NCI-H82 treated with DMSO at 0.1 percent for 48 hours (cell line): ENCODE measurements around the gene KLK12.
"Not testable (repeated sequence)": the region's sequence is repeated elsewhere in the genome, so short reads cannot be mapped to it uniquely, and the experiment has no call there.

ENCODE experiments used
- DNase-seq: peaks from one replicate; lab custom pipeline; 2025; ENCODE audit not compliant: unreplicated experiment; lab: John Stamatoyannopoulos, UW

The KLK12 gene

DNA sequence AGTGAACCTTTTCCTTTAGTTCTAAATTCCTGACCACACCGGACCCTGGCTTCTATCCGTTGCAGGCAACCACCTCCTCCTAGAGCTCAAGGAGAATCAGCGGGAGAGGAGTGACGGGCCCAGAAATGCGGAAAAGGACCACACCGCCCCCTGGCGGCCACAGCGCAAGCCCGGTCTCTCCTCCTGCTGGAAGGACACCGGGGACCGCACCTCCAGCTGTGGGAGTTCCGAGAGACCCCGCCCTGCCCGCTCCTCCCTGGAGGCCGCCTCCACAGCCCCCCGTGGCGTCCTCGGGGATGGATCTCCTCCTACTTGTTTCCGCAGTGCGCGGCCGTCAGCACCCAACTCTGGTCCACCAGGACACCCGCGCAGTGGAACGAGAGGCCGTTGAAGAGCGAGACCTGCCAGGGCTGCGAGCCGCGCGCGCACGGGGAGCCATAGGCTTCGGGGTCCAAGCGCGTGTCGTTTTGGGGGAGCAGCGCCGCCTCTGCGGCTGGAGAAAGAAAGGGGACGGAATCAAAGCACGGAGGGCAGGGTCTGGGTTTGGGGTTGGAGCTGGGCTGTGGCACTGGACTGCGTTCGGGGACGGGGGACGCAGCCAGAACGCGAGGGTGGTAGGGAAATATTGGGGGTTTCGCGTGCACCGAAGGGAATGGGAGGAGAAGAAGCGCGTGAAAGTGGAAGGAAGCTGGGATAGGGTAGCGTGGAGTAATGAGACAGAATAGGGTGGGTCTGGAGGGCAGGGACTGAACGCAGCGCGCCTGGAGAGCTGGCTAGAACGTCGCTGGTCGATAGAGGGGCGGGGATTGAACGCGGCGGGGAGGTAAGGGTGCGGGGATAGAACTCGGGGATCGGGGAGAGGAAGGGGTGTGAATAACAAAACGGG lies 17.8 kb downstream of the KLK12 start:
- peak; percentile 19 for DNase-seq

DNA sequence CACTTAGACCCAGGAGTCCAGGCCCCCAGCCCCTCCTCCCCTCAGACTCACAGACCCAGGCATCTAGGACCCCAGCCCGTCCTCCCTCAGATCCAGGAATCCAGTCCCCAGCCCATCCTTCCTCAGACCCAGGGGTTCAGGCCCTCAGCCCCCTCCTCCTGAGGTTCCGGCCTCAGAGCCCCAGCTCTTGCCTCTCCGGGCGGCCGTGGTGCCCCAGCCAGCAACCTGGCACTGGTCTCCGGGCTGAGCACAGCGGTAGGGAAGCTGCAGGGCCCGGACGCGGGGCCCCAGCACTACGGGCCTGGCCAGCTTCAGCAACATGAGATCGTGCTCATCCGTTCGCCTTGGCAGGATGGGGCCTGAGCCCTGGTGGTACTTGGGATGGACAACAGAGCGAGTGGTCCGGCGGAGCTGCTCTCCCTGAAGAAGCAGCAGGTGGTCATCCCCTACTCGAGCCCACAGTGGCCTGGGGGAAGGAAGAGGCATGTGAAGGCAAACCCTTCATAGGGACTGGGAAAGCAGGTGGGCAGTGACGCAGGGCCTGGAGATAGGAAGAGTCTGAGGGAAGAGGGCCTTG lies 19.0 kb downstream of the KLK12 start:
- no peak for DNase-seq

DNA sequence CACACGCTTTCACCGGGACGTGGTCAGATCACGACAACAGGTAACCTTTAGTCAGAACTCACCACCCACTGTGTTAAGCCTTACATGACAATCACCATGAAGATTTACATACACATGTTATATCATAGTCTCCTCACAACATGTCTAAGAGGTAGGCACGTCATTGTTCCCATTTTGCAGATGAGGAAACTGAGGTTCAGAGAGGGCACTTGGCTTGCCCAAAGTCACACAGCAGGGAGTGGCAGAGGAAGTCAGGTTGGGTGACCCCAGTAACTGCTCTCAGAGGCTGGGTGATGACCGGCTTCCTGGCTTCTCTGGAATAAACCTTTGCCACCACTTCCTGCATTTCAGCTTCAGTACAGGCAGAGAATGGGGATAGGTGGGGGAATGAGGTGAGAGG lies 20.6 kb downstream of the KLK12 start:
- DNase-seq = no peak

DNA sequence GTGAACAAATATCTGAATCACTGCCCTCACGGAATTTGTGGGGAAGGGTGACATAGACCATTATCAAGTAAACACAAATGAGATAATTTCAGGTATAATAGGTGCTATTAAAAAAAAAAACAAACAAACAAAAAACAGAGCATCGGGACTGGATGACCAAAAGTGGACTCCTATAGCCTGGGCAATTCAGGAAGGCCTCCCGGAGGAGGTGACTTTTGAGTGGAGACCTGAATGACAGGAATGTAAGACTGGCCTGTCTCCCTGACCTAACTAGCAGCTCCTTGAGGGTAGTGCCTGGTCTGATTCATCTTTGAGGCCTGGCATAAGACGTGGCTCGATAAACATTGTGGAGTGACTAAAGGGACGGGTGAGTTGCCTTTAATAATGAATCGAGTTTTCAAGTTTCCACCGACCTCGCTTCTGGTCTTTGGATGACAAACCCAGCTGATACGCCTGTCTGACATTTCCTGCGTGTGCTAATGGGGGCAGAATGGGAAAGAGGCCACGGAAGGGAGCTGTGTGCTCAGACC lies 22.1 kb downstream of the KLK12 start:
- no peak for DNase-seq

DNA sequence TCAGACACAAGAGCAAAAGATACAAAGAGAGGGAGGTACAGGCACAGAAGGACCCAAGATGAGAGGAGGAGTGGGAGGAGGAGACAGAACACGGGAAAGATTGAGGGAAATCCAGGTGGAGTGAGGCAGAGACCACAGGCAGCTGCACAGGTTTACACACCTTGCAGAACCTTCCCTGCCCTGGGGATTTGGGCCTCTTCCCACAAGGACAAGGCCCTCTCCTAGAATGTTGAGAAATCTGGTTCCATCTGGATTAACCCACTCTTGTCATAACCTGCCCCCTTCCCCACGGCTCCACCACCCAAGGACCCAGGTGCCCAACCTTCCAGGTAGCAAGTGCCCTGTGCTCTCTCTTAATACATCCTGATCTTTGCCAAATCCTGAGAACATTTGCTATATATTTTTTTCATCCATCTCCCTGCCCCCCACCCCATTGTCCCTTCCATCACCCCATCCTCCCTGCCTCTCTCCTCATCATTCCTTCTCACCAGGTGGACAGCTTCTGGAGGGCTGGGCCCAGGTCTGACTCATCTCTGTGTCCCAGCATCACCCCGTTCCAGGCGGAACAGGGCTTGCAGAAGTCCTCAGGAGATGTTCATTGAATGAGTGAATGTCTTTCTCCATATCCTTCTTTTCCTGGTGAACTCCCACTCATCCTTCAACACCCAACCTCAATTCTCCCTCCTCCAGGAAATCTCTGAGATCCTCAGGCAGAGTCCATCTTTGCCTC lies 24.6 kb downstream of the KLK12 start:
- DNase-seq = no peak

DNA sequence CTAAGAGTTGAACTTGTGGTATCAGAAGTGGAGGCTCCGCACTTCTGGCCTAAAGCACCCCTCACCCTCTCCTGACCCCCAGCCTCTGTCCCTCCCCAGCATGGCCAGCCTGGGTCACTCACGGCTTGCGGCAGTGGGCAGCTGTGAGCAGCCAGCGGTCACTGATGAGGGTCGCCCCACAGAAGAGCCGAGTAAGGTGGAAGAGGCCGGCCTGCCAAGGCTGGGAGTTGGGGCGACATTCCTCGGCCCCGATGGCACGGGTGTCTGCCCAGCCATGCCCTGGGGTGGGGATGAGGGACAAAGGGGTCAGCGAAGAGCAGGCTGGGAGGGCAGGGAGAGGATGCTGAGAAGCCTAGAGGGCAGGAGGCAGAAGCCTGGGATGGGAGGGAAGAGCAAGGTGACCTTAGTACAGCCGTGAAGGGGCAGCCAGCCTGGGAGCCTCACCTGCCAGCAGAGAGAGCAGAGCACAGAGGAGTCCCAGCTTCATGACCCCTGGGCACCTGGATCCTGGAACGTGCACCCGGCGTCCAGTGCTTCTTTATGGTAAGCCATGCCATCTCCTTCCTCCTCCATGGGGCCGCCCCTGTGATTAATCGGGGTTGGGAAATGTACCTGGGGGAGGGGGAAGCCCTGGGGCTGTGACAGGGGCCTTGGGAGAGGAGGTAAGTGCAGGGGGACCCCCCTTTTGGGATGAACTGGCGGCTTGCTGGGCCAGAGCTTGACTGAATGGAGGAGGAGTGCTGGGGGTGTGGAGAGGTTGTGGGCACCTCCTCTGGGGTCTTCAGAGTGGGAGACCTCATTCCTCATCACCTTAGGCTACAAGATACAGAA lies 25.5 kb downstream of the KLK12 start:
- DNase-seq = no peak

DNA sequence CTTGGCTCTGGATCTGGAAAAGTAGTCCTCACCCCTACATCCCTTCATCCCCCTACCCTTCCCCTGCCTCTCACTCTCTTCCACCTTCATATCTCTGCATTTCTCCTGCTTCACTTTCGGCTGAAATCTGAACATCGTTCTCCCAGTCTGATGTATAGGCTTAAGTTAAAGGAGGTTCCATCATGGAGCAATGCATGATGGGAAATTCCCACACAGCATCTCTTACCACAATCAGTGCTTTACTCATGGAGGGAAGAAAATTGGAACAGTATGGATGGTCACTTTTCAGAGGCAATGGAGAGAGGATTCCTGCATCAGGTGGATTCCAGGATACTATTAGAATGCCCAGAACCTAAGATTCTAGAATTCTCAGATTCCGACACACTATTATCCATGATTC lies 27.3 kb downstream of the KLK12 start:
- DNase-seq = no peak

DNA sequence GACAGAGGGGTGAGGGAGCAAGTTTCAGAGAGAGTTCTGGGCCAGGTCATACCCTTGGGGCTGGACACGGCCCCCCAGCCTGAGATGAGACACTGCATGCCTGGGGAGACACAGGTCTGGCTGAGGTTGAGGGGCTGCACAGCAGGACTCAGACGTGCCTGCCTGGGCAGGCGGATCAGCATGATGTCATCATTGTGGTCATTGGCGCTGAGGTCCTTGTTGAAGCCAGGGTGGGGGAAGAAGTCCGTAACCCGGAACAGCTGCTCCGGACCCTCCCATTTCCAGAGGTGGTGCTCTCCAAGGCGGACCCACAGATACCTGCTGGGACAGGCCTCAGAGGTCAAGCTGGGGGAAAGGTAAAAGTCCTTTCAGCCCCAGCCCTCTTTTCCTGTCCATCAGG lies 28.4 kb downstream of the KLK12 start:
- DNase-seq = no peak

DNA sequence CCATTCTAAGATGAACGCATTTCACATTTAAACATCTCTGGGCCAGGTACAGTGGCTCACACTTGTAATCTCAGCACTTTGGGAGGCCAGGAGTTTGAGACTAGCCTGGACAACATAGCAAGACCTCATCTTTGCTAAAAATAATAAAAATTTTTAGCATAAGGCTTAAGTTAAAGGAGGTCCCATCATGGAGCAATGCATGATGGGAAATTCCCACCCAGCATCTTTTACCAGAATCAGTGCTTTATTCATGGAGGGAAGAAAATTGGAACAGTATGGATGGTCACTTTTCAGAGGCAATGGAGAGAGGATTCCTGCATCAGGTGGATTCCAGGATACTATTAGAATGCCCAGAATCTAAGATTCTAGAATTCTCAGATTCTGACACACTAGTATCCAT lies 29.6 kb downstream of the KLK12 start:
- no peak for DNase-seq

DNA sequence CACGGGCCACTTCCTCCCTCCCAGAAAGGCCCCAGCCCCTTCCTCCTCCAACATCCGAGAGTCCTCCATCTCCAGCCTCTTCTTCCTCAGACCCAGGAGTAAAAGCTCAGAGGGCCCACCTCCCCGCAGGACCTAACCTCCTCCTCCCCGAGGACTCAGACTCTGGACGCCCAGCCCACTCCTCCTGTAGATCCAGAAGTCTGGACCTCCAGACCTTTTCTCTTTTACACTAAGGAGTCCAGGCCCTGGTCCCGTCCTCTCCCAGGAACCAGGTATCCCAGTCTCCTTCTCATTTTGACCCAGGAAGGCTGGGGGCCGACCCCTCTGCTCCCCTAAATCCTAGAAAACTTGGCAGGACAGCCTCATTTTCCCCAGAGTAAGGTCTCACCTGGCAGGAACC lies 31.5 kb downstream of the KLK12 start:
- DNase-seq = no peak

DNA sequence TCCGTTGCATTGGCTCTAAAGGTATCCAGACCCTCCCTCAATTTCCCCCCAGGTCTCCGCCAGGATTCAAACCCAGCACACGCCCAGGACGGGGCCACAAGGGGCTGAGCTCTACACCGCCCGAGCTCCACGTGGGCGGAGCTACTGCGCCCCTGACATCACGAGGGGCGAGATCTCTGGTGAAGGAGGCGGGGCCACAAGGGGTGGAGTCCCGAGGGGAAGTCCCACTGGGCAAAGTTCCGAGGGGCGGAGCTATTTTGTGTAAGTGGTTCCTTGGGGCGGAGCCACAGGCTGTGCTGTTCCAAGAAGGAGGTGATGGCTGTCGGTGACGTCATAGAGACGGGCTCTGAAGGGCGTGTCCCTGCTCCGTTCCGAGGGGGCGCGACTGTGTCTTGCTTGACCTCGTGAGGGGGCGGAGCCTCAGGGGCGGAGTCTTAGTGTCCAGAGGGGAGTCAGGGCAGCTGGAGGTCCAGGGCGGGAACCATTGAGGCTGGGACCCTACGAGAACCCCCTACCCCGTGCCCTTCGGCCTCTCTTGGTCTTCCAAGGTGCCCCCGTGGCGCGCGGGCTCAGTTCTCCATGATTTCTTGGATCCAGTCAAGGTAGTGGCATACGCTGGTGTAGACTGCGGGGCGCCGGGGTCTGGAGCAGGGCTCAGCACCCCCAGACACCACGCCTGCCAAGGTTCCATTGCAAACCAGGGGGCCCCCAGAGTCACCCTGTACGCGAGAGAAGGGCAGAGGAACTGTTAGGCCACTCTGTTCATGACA lies 32.1 kb downstream of the KLK12 start:
- DNase-seq = no peak

DNA sequence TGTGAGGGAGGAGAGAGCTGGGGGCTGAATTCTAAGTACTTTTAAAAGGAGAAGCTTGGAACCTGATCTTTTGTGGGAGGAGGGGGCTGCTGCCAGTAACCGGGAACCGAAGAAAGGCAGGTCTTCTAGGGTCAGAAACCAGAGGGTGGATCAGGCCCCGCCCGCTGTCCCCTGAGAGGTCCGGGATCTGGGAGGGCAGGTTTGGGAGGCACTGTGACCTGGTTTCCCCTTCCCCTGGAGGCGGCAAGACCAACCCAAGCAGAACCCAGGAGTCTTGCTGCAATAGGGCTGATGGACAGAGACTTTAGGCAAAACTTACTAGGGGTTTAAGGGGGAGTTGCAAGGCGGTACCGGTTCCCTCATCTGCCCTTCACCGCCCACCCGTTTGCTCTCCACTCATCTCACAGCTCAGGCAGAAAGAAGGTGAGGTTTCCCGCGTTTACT lies 32.7 kb downstream of the KLK12 start:
- no peak for DNase-seq

DNA sequence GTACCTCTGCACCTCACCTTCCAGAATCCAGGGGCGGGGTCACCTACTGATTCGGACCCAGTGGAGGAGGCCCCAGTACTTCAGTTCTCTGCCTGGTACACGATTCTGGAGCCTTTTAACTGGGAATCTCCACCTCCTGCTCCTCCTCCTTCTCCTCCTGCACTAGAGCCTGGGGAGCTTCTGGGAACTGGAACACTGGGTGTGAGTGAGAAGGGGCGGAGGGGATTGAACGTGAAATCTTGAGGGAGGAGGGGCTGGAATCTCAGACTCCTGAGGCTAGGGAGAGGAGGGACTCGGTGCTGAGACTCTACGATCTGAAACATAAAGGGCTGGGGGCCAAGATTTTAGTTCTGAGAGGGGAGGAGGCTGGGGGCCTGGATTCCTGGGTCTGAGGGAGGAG lies 33.3 kb downstream of the KLK12 start, which contains the start of gene KLK8:
Gene KLK8 (minus strand): TSS at position 90 of the 400 bp plus-strand sequence. CDS start 437 bp downstream, outside the sequence.
- no peak for DNase-seq

DNA sequence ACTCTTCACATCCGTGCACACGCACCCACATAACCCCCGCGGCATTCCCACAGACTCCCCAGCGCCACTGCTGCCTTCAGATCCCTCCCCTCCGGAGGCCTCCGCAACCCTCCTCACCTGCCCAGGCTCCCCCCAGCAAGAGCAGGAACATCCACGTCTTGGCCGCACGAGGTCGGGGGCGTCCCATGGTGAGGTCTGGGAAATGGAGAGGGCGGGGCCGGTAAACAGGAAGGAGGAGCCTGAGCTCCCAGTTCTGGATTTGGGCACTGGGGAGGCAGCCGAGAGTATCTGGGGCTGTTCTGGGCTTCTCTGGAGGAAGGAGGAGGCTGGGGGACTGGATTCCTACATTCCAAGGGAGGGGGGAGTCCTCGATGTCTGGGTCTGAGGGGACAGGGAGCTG lies 33.8 kb downstream of the KLK12 start:
- DNase-seq = no peak

DNA sequence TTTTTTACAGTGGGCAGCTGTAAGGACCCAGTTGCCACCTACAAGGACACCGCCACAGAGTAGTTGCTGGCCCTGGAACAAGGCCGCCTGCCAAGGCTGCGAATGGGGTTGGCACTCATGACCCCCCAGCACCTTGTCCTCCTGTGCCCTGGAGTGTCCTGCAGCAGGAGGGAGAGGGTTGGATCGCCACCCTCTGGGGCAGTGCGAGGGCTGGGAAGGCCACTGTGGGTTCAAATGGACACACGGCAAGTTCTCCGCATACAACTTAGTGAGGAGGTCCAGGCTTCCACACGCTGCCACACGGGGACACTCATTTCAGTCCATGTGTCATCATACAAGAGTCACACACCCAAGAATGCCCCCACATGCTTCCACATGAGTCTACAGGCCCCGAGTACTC lies 34.4 kb downstream of the KLK12 start:
- DNase-seq = no peak

DNA sequence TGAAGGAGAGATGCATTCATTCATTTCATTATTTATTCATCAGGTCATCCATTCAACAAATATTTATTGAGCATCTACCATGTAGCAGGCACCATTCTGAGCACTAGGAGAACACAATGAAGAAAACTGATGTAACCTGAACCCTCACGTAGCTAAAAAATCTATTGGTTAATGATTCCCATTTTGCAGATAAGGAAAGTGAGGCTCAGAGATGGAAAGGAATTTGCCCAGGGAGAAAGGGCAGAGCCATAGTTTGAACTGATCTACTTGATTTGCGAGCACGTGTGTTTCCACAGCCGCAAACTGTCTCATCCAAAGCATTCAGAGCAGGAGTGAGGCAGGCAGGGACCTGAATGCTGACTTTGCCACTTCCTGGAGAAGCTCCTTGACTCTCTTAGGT lies 36.1 kb downstream of the KLK12 start:
- DNase-seq = no peak

DNA sequence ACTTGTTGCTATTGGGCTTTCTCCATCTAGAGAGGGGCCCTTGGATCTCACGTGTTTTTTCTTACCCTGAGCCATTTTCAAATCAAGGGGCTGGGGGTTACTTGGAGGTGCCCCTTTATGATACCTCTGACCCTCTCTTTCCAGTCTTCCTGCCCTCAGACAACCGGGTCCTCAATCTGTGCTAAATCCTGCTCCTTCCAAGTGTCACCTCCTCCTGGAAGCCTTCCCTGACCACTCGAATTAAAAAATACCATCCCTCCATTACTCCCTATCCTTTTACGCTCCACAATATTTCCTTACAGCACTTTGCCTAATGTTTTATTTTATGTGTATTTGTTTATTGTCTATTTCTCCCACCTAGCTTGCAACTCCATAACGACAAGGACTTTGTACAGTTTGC lies 36.7 kb downstream of the KLK12 start:
- no peak for DNase-seq

DNA sequence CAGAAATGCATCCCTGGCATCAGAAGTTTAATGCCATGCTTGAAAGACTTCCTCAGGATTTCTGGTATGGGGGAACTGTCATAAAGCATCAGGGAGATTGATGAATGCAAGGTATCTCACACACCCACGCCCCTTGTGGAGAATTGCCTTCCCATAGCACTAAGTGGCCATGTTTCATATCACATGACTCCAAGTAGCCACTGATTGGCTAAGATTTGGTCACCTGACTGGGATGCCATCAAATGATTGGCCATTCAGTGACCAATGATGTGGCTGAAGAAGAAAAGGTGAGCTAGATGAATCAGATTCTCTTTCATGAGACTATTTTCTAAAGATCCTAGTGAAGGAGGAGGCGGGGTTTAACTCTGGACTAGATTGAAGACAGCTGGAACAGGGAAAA lies 40.7 kb downstream of the KLK12 start:
- no peak for DNase-seq

DNA sequence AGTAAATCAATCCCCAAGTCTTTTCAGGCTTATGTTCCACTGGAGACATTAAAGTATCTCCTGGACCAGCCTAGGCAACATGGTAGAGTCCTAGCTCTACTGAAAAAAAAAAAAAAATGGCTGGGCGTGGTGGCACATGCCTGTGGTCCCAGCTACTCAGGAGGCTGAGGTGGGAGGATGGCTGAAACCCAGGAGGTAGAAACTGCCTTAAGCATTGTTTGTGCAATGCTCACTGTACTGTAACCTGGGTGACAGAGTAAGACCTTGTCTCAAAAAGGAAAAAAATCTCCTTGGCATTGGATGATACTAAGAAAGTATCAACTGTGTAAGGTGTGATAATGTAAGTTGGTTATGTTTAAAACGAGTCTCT lies 42.2 kb downstream of the KLK12 start:
- DNase-seq = no peak

DNA sequence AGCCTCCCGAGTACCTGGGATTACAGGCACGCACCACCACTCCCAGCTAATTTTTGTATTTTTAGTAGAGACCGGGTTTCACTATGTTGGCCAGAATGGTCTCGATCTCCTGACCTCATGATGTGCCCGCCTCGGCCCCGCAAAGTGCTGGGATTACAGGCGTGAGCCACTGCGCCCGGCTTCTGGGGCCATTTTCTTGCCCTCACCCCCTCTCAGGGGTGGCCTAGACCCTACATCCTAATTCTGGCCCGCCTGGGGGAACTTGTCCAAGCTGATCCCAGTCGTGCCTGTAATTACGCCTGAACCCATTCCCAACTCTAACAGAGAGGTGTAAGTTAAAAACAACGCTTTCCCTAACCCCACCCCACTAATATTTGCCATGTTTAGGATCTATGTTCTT lies 50.4 kb downstream of the KLK12 start:
- not testable (repeated sequence) for DNase-seq
